GM12875 (cell line): Measurements from ENCODE around the gene DRAXIN.

Experiments used
- H3K4me3 ChIP-seq: one replicate; pipeline ENCODE4 v1.5.1; 2011; ENCODE audit warnings: low read depth, low read length, control low read depth
- TF ChIP-seq, protein P1 (sequence below): IDR thresholded peaks from 2 replicates; pipeline ENCODE4 v1.5.1; 2011; ENCODE audit warnings: low read depth, mild to moderate bottlenecking, control low read depth, inconsistent platforms, low read length, moderate library complexity, borderline replicate concordance; ENCODE audit not compliant: insufficient read depth

The DRAXIN gene

DNA sequence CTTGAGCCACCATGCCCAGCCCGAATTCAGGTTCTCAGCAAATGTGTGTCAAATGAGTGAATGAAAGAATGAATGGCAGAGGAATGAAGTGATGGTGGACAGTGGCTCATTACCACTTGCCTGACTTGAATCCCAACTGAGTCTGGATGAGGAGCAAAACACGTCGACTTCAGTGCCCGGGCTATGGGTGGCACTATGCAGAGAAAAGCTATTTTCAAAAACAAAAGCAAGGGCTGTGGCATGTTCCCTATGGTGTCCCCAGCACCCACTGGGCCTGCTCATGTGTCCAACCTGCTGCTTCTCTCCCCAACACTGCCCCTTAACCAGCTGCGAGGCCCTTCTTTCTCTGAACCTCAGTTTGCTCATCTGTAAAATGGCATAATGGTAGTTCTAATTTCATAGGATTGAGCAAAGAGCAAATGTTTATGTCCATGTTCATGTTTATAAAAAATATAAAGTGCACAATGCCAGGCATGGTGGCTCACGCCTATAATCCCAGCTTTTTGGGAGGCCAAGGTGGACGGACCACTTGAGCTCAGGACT is 6.2 kb upstream of the DRAXIN start:
- no peak overlapping the region for H3K4me3 ChIP-seq
- TF ChIP-seq, protein P1, sequence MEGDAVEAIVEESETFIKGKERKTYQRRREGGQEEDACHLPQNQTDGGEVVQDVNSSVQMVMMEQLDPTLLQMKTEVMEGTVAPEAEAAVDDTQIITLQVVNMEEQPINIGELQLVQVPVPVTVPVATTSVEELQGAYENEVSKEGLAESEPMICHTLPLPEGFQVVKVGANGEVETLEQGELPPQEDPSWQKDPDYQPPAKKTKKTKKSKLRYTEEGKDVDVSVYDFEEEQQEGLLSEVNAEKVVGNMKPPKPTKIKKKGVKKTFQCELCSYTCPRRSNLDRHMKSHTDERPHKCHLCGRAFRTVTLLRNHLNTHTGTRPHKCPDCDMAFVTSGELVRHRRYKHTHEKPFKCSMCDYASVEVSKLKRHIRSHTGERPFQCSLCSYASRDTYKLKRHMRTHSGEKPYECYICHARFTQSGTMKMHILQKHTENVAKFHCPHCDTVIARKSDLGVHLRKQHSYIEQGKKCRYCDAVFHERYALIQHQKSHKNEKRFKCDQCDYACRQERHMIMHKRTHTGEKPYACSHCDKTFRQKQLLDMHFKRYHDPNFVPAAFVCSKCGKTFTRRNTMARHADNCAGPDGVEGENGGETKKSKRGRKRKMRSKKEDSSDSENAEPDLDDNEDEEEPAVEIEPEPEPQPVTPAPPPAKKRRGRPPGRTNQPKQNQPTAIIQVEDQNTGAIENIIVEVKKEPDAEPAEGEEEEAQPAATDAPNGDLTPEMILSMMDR = no peak

DNA sequence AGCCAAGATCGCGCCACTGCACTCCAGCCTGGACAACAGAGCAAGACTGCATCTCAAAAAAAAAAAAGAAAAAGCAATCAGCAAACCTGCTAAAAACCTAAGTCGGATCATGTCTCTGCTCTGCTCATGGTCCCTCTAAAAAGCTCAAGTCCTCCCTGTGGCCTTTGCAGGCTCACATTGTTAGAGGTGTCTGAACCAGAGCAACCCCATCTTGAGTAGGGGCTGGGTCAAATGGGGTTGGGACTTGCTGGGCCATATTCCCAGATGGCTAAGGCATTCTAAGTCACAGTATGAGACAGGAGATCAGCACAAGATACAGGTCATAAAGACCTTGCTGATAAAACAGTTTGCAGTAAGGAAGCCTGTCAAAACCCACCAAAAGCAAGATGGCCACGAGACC is 3.0 kb upstream of the DRAXIN start:
- TF ChIP-seq, protein P1 = no peak

DNA sequence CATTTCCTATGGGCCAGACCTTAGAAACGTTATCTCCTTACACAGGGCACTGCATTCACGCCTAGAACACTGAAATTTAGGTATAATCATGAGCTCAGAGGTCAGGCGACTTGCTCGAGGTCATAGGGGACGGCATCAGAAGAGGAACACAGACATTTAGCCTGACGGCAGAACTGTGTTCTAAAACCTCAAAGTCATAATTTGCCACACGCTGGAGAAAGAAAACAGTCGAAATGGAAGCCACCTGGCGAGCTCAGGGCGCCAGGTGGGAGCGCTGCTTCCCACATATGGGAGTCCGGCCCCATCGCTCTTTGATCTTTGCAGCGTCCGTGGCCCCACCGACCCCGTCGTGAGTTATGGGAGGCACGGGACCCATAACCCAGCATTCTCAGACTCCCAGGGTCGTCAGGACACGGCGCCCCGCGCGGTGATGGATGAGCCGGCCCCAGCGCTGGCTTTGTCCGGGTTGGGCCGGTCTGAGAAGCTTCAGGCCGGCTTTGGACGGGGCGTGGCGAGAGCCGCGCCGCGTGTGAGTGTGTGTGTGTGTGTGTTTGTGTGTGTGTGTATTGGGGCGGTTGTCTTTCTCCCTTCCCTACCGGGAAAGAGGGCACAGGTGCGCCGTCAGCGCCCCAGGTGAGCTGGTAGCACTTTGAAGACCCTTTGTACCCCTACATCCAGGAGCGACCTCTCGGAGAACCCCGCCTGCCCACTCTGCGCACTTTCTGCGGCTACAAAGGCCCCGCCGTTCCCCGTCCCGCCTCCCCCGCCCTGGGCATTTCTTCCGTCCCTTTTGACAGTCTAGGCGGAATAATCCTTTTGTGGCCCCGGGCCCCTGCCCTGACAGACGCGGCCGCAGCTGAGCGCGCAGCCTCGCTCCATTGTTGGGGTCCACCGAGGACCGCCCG is 861 bp upstream of the DRAXIN start:
- no peak overlapping the region for H3K4me3 ChIP-seq
- TF ChIP-seq, protein P1 = no peak

More for the DNA sequence above, 3.0 kb upstream of the DRAXIN start:
- no peak overlapping the region for H3K4me3 ChIP-seq

DNA sequence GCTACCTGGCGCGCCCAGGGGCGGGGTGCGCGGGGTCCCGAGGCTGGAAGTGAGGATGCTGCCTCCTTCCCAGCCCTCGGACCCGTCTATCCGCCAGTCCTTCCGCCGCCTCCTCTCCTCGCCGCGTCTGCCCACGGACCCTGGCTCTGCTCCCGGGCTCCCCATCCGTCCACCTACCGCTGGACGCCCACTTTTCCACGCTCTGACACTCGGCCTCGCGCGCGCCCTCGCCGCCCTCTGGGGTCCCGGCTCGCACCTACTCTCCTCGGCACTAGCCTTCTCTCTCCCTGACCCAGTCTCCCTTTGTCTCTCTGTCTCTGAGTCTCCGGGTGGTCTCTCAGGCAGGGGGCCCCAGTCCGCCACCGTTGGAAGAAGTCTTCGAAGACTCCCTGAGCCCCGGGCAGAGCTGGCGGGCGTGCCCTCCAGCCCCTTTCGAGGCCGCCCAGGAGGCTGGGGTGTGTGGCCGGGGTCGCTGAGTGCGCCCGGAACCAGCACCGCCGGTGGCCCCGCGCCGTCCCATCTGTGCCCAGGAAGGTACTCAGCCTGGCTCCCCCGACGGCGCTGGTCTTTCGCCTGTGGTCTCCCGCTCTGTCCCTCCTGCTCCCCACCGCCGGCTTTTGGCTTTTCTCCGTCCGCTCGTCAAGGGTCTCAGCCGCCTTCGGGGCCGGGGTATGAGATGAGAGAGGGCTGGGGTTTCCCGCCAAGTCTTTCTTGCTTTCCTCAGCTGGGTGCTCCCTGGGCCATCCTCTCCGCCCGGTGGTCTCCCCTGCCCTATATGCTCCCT is 610 bp downstream of the DRAXIN start:
- TF ChIP-seq, protein P1 = no peak
- no peak overlapping the region for H3K4me3 ChIP-seq

DNA sequence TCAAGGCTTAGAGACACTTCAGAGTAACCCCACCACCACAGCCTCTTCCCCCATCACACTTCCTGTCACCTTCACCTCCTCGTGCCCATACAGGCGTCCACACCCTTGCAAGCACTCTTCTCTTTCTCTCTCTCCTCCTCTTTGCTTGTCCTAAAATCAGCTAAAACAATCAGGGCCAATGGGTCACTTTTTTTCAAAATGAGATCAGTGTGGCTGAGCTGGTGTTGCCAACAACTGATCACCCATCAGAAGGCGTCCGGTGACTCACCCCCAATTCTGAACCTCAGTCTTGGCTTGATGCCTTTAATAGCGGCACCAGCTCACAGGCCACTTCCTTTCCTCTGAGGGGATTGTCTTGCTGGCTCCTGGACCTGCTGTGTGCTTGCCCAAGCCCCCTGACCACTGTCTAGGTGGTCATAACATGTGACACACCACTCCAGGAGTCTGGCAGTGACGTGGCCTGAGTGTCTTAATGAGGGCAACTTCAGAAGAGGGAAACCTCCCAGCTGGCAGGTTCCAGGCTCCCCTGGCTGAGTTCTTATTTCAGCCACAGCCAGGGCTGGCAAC is 1.6 kb downstream of the DRAXIN start:
- TF ChIP-seq, protein P1 = no peak
- no peak overlapping the region for H3K4me3 ChIP-seq

DNA sequence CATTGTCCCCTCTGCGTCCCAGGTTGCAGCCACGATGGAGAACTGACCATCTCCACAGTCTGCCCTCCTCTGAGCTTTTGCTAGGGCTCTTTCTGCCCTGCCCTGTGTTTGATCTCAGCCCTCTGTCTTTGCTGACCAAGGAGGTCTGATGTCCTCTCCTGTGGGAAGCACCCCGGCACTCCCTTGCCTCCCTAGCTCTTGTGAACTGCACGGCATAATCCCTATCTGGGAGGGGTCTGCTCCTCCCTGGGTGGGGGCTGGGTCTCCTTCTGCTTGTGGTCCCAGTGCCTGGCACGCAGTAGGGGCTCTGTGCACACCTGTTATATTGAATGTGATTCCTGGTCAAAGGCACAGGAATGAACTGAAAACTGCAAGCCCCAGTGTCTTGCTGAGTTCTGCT is 2.4 kb downstream of the DRAXIN start:
- H3K4me3 ChIP-seq = no peak overlapping the region
- TF ChIP-seq, protein P1 = no peak
